HG03469 (cell line): ENCODE measurements around the gene MT2A.

ENCODE experiments used
- ATAC-seq: cut with Tn5 transposase; IDR thresholded peaks from one replicate; pipeline ENCODE4 v1.9.1; 2021; ENCODE audit warnings: mild to moderate bottlenecking, moderate library complexity, moderate number of reproducible peaks; ENCODE audit not compliant: unreplicated experiment

The MT2A gene

GRCh38 chr16:56636616-56637413 is 28.4 kb downstream of the MT2A start:
- ATAC-seq = no peak

- ATAC-seq = no peak
Observed at GRCh38 chr16:56637814-56638750, 29.7 kb downstream of the MT2A start, which contains the start of gene MT1A. Gene MT1A (plus strand): TSS chr16:56638666. CDS start chr16:56638739, 73 bp downstream.

- ATAC-seq = no peak
Observed at GRCh38 chr16:56639045-56639444, 30.7 kb downstream of the MT2A start.

GRCh38 chr16:56640076-56640475 is 31.7 kb downstream of the MT2A start:
- ATAC-seq = no peak

- ATAC-seq = no peak
Observed at GRCh38 chr16:56641166-56641565, 32.8 kb downstream of the MT2A start.

- no peak for ATAC-seq
Observed at GRCh38 chr16:56643080-56643778, 34.8 kb downstream of the MT2A start.

GRCh38 chr16:56643833-56644232 is 35.4 kb downstream of the MT2A start:
- ATAC-seq = no peak

- ATAC-seq = no peak
Observed at GRCh38 chr16:56645311-56645710, 36.9 kb downstream of the MT2A start.

GRCh38 chr16:56645838-56646237 is 37.5 kb downstream of the MT2A start:
- ATAC-seq = no peak

- no peak for ATAC-seq
Observed at GRCh38 chr16:56647641-56648431, 39.5 kb downstream of the MT2A start.

GRCh38 chr16:56649271-56649670 is 40.9 kb downstream of the MT2A start:
- no peak for ATAC-seq

GRCh38 chr16:56649820-56650219 is 41.4 kb downstream of the MT2A start:
- ATAC-seq = no peak

GRCh38 chr16:56651586-56651985 is 43.2 kb downstream of the MT2A start, which contains the start of gene MT1B:
Gene MT1B (plus strand): TSS chr16:56651886. CDS start chr16:56651954, 68 bp downstream.
- ATAC-seq = no peak

GRCh38 chr16:56652600-56652999 is 44.2 kb downstream of the MT2A start:
- ATAC-seq = no peak

- ATAC-seq = no peak
Observed at GRCh38 chr16:56653218-56653617, 44.8 kb downstream of the MT2A start.

- no peak for ATAC-seq
Observed at GRCh38 chr16:56657555-56658326, 49.4 kb downstream of the MT2A start, which contains the start of gene MT1F. Gene MT1F (plus strand): TSS chr16:56657959. CDS start chr16:56658059, 100 bp downstream.

GRCh38 chr16:56658327-56658875 is 50.0 kb downstream of the MT2A start:
- no peak for ATAC-seq
